Measurements from ENCODE around the gene PPOX. TPM values are rescaled to one million over a fixed set of nuclear protein-coding genes. Genes with fewer than 3 reads are reported as not detected.

PPOX gene
- total RNA-seq, 1 donor from 2014 or later = 49.7 TPM

GRCh38 chr1:161161652-161162051, 4.6 kb upstream of the PPOX start:
- DNase-seq (ENCODE audit: low spot score in 2 of 2, unreplicated experiment in 2 of 2) = no peak
- Mint-ChIP-seq H3K27me3 (ENCODE audit: low read depth) (no peaks in the 10 kb centered on the region), H3K4me3 (peak overlapping the region; percentile 1), H3K27ac (no peak overlapping the region), H3K9me3 (no peaks in the 10 kb centered on the region), H3K4me1 (peaks cover 23% of the 10 kb centered on the region), H3K36me3 (peaks cover 37% of the 10 kb centered on the region)
- TF ChIP-seq CTCF (IDR thresholded peaks at IDR 0.05; ENCODE audit: unreplicated experiment) = no peak

GRCh38 chr1:161162052-161162451, 4.2 kb upstream of the PPOX start:
- Mint-ChIP-seq H3K36me3 (peaks cover 34% of the 10 kb centered on the region), H3K4me3 (peak overlapping the region; percentile 38), H3K27me3 (ENCODE audit: low read depth) (no peaks in the 10 kb centered on the region), H3K9me3 (no peaks in the 10 kb centered on the region), H3K4me1 (peaks cover 26% of the 10 kb centered on the region), H3K27ac (peak overlapping the region; percentile 9)
- no peak for DNase-seq (ENCODE audit: low spot score in 2 of 2, unreplicated experiment in 2 of 2)
- no peak for TF ChIP-seq CTCF (IDR thresholded peaks at IDR 0.05; ENCODE audit: unreplicated experiment)

- Mint-ChIP-seq H3K4me3 (no peak overlapping the region), H3K27ac (no peak overlapping the region), H3K36me3 (peaks cover 29% of the 10 kb centered on the region), H3K4me1 (peaks cover 33% of the 10 kb centered on the region), H3K27me3 (ENCODE audit: low read depth) (no peaks in the 10 kb centered on the region), H3K9me3 (no peaks in the 10 kb centered on the region)
- DNase-seq (ENCODE audit: low spot score in 2 of 2, unreplicated experiment in 2 of 2) = no peak
- no peak for TF ChIP-seq CTCF (IDR thresholded peaks at IDR 0.05; ENCODE audit: unreplicated experiment)
Observed at GRCh38 chr1:161162806-161163205, 3.4 kb upstream of the PPOX start.

- no peak for TF ChIP-seq CTCF (IDR thresholded peaks at IDR 0.05; ENCODE audit: unreplicated experiment)
- DNase-seq (ENCODE audit: low spot score in 2 of 2, unreplicated experiment in 2 of 2) = no peak
- Mint-ChIP-seq H3K36me3 (peaks cover 29% of the 10 kb centered on the region), H3K4me1 (peaks cover 36% of the 10 kb centered on the region), H3K27me3 (ENCODE audit: low read depth) (no peaks in the 10 kb centered on the region), H3K4me3 (no peak overlapping the region), H3K9me3 (no peaks in the 10 kb centered on the region), H3K27ac (peak overlapping the region; percentile 99)
Observed at GRCh38 chr1:161163793-161164192, 2.4 kb upstream of the PPOX start.

- peak overlapping the region; percentile 8 for H3K4me3 Mint-ChIP-seq
- H3K9me3 Mint-ChIP-seq = no peaks in the 10 kb centered on the region
- no peak for TF ChIP-seq CTCF (IDR thresholded peaks at IDR 0.05; ENCODE audit: unreplicated experiment)
- H3K36me3 Mint-ChIP-seq = peaks cover 29% of the 10 kb centered on the region
- no peak for DNase-seq (ENCODE audit: low spot score in 2 of 2, unreplicated experiment in 2 of 2)
- H3K27me3 Mint-ChIP-seq (ENCODE audit: low read depth) = no peaks in the 10 kb centered on the region
- H3K27ac Mint-ChIP-seq = peak overlapping the region; percentile 99
- peaks cover 30% of the 10 kb centered on the region for H3K4me1 Mint-ChIP-seq
Observed at GRCh38 chr1:161164901-161165610, 1.2 kb upstream of the PPOX start.
